H1 (cell line): ENCODE results near the gene PDE8B. TPM values are rescaled to one million over a fixed set of nuclear protein-coding genes. Genes with fewer than 3 reads are reported as not detected.

Experiments used
- GABPA ChIP-seq: IDR thresholded peaks from 2 replicates; pipeline ENCODE4 v1.6.1; 2011; ENCODE audit warnings: mild to moderate bottlenecking, low read length, moderate library complexity, borderline replicate concordance; ENCODE audit not compliant: insufficient read depth
- RAD21 ChIP-seq, 2 experiments: IDR thresholded peaks in 1 of 2; conservative IDR thresholded peaks in 1 of 2; 2 replicates each; pipeline ENCODE4 v1.6.1; 2011; ENCODE audit warnings: low read depth in 2 of 2, low read length in 2 of 2, improper control_type of control experiment in 1 of 2, inconsistent platforms in 1 of 2, mild to moderate bottlenecking in 1 of 2, moderate library complexity in 1 of 2
- RBBP5 ChIP-seq: IDR thresholded peaks from 2 replicates; pipeline ENCODE4 v1.7.1; 2012; ENCODE audit warnings: low read depth, mild to moderate bottlenecking, inconsistent platforms, low read length, moderate library complexity, borderline replicate concordance
- TBP ChIP-seq: IDR thresholded peaks from 2 replicates; pipeline ENCODE4 v1.6.1; 2011; ENCODE audit warnings: low read depth, low read length, improper control_type of control experiment
- polyA plus RNA-seq, 7 experiments: library from polyadenylated mRNA; depleted of rRNA in 3 of 7; stranded (reverse) in 5 of 7; unstranded in 2 of 7; fragments of >200 nt in 5 of 7; fragments of 200-250 nt in 2 of 7; gene quantifications; 1 replicate in 5 of 7; 2 replicates in 1 of 7; 4 replicates in 1 of 7; pipeline versions ENCODE4 v1.2.1 to v1.2.3, GENCODE V29; 2011 to 2013; ENCODE audit warnings: missing spikeins in 2 of 7, mixed read lengths in 2 of 7
- total RNA-seq: library from RNA; stranded (reverse); fragmentation: NEBNext Ultra II Directional; extraction: Animal tissue kit (Norgen Biotek cat#: 25700); gene quantifications from 2 replicates; pipeline ENCODE4 v1.2.1, GENCODE V29; 2021

Gene PDE8B
- total and polyA plus RNA-seq, 2 of the 8 experiments (the other 6 are each of a cell fraction or from before 2014, with no cell fraction given): 0.32 to 1.1 TPM

GRCh38 chr5:77302653-77303052, 92.2 kb downstream of the PDE8B start (continued):
- TF ChIP-seq TBP: no peak
- TF ChIP-seq GABPA: no peak
- no peak for TF ChIP-seq RBBP5
- TF ChIP-seq RAD21 (IDR thresholded peaks at IDR 0.05 in 1 of 2, conservative IDR thresholded peaks at IDR 0.05 in 1 of 2; ENCODE audit: low read depth in 2 of 2, low read length in 2 of 2): no peak
